Daoy (cell line): ENCODE measurements around the gene NTHL1. TPM values are rescaled to one million over a fixed set of nuclear protein-coding genes. Genes with fewer than 3 reads are reported as not detected.
"Not testable (repeated sequence)": the region's sequence is repeated elsewhere in the genome, so short reads cannot be mapped to it uniquely, and the experiment has no call there.

Source experiments
- DNase-seq: peaks from one replicate; pipeline ENCODE4 v3.0.0-alpha.2; 2015; ENCODE audit warnings: low read depth
- total RNA-seq: library from RNA; depleted of rRNA; stranded (reverse); fragments of >200 nt; shearing (Covaris generic); gene quantifications from 2 replicates; pipeline ENCODE4 v1.2.3, GENCODE V29; 2014

The NTHL1 gene
- total RNA-seq, 1 experiment from 2014 or later, result 29.3 TPM

DNA sequence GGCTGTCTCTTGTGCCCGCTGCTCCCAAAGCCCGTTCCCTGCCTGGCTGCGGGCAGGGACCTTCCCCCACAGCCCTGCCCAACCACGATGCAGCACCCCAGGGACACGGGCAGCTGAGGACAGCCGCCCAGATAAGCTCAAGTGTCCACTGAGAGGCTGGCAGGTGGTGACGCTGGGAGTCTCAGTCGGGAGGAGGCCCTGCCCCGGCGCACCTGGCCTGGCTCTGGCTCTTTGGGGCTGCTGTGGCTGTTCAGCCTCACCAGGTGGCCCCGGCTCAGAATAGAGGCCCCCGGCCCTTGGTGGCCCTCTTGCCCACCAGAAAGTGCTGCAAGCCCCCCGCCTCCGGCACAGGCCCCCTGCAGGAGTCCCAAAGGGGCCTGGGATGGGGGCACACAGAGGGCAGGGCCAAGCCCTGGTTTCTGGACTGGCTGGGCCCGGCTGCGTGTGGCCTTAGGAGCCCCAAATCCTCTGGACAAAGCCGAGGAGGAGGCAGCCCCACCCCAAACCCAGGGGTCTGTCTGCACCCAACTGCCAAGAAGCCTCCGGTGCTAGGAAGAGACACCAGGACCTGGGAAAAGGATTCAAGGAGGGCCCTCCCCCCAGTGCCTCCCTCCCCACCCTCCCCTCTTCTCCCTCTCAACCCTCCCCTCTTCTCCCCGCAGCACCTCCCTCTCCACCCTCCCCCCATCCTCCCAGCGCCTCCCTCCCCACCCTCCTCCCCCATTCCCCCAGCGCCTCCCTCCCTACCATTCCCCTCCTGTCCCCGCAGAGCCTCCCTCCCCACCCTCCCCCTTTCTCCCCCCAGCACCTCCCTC is 5.3 kb downstream of the NTHL1 start:
- no peak for DNase-seq

DNA sequence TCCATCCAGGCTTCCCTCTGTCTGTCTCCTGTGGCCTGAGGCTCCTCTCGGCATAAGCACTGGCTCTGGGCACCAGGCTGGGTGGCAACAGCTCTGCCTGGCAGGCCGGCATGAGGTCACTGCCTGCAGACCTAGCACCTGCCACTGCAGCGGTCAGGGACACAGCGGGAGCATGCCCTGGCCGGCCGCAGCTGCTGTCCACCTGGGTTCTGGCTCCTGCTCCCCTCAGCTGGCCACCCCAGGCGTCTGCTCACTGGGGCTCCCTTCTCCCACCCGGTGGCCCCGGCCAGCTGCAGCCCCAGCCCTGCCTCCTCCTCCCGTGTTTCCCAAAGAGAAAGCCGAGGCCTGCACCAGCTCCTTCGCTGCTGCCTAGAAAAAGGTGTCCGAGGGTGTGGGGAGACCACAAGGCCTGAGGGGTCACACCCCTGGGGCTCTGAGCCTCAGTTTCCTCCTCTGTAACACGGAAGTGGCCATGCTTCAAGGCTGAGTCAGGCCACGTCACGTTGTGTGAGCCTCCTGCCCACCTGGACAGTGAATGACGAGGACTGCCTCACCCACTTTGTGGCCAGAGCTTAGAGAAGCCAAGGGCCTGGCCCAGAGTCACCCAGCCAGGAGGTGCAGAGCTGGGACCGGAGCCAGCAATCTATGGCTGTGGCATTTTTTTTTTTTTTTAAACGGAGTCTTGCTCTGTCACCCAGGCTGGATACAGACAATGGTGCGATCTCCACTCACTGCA is 6.7 kb downstream of the NTHL1 start:
- DNase-seq, result peak; percentile 84

DNA sequence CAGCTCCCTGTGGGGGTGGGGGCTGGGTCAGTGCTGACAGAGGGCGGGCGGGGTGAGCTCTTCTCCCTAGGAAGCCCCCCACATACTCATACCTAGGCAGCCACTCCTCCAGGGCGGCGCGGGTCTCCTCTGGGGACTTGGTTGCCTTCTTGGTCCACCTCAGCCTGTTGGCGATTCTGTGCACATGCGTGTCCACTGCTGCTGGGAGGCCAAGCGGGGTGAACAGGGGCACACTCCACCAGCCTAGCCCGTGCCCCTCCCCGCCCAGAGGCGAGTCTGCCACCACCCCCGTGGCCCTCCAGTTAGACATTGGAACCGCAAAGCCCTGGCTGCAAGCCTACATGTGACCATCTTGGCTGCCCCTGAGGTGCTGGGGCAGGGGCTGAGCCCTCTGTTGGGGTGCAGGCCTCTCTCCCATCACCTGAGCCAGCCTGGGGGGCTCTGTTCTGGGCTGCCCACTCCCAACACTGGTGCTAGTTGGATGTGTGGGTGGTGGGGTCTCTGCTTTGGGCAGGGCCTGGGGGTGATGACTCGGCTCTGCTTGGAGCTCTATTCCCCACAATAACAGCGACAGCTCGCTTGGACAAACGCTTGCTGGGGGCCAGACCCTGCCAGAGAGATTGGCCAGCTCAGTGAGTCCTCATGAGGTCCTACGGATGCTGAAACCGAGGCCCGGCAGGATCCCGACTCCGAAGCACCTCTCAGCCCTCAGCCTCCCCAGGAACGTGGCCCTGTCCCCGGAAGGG is 7.4 kb downstream of the NTHL1 start:
- DNase-seq, result no peak

DNA sequence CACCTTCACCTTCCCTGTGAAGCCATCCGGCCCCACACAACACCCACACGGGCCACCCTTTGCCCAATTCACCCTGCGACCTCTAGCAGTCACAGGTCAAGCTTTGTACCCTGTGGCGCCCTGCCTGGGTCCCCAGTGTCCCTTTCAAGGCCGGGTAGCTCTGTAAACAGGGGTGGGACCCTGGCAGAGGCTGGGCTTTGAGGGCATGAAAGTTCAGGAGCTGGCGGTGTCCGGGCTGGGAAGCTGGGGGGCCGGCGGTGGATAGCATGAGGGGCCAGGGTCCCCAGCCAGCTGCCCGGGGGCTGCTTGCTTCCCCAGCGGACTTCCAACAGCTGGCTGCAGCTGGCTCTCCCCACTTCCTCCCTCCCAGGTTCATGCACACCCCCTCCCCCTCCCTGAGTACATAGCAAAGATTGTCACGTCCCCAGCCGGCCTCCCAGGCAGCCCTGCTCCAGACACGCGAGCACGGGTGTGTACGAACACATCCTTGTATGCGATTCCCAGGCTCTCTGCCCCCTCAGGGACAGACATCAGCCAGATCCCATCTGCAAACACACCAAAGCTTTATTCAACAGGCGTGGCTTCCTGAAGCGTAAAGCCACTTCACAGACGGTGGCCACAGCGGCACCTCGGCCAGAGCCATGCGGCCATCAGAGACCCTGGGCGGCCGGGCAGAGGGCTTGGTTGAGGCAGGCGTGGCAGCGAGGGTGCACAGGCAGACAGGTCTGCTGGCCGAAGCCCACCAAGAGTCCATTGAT is 8.2 kb downstream of the NTHL1 start:
- peak; percentile 70 for DNase-seq

DNA sequence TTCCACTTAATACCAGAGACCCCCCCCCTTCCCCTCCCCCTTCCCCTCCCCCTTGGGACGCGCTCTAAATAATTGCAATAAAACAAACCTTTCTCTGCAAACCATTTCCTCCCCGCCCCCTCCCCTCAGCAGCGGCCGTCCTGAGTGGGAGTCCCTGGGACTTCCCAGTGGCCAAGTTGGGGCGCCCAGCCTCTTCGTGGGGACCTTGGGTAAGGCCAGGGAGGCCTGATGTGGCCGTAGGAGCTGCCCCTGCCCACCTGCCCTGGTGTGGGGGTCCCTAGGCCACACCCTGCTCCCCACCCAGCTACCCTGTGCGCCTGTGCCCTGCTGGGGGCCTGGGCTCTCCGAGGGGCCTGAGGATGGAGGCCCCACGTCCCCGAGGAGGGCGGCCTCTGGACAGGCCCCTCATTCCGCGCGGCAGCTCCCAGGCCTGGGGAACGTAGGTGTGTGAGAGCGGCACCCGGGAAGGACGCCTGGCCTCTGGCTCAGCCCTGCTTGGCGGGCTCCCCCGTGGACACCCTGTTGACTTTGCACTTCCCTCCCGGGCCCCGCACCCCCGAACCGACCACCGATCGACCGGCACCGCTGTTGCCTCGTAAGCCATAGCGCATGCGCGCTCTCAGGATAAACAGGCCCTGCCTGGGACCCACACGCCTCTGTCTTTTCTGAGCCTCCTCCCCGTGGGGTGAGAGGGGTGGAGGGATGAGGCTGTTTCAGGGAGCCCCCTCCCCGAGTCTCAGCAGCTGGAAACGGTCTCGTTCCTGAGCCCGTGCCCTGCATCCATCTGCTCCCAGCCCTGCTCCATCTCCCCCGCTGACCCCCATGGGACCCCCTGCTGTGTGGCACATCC is 9.0 kb downstream of the NTHL1 start:
- DNase-seq, result no peak

DNA sequence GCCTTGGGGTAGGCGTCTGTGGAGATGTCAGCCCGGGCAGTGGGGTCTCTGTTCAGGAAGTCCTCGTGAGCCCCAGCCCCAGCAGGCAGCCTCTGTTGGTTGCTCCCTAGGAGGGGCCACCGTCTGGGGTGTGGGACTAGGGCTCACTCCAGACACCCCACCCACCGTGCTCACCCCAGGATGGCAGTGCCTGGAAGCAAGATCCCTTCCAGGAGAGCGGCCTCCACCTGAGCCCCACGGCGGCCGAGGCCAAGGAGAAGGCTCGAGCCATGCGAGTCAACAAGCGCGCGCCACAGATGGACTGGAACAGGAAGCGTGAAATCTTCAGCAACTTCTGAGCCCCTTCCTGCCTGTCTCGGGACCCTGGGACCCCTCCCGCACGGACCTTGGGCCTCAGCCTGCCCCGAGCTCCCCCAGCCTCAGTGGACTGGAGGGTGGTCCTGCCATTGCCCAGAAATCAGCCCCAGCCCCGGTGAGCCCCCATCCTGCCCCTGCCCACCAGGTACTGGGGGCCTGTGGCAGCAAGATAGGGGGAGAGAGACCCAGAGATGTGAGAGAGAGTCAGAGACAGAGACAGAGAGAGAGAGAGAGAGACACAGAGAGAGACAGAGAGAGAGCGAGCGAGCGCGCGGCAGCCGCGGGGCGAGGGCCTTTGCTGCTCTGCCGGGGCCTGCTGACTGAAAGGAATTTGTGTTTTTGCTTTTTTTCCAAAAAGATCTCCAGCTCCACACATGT is 9.8 kb downstream of the NTHL1 start:
- peak; percentile 2 for DNase-seq

DNA sequence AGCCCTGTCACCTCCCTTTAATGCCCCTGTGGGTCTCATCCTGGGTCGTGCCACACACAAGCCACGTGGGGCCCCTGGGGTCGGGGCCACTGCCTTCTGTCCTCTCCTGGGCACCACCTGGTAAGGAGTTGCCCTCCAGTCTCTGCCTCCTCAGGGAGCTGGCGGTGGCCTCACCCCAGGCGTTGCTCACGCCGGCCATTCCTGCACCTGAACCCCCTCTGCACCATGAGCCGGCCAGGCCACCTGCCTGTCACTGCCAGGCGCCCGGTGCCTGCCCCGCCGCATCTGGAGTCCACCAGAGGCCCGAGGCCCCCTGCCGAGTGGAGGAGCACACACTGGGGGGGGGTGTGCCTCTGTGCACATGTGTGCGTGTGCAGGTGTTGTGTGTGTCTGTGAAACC is 10.5 kb downstream of the NTHL1 start:
- DNase-seq, result peak; percentile 2

DNA sequence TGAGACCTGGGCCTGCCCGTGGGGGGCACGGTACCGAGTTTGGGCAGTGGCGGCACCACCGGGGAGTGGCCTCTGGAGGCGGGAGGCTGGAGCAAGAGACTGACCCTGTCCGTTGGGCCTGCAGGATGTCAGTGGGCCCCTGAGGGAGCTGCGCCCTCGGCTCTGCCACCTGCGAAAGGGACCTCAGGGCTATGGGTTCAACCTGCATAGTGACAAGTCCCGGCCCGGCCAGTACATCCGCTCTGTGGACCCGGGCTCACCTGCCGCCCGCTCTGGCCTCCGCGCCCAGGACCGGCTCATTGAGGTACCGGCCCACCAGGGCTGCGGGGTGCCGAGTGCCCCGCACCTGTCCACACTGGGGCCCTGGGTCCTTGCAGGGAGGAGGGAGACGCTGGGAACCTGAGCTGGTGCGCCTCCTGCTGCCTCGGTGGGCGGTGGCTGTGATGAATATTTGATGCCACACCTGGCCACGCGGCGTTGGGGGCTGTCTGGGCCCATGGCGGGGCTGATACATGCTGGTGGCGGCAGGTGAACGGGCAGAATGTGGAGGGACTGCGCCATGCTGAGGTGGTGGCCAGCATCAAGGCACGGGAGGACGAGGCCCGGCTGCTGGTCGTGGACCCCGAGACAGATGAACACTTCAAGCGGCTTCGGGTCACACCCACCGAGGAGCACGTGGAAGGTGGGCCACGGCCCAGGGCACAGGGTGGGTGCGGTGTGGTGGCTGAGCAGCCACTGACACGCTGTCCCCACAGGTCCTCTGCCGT is 11.3 kb downstream of the NTHL1 start:
- DNase-seq, result no peak

DNA sequence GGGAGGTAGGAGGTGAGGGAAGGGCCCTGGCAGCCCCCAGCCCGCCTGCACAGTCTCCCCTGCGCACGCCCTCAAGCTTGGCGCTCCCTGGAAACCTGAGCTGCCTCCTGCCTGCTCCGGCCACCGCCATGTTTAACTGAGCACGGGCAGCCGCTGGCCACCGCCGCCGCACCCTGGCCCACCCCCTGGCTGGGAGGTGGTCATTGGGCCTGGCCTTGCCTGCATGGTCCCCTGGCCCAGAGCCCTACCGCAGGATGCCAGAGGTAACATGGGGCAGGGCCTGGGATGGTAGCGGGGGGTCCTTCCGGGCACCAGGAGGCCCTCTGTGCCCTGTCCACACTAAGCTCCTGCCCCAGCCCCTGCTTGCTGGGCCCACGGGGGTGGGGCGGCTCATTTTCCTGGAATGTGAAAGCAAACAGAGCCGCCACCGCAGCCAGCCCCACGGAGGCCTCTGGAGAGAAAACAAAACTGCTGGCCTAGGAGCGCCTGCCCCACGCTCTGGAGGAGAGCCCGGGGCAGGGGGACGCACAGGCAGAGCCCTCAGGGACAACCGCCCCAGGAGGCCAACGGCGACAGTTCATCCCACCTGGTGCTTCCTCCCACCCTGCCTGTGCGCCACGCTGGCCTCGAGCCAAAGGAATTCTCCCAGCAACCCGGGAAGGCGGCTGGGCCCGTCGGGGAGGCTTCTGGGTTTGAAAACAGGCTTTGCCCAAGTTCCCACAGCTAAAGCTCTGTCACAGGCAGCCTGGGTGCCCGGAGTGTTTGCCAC is 12.0 kb downstream of the NTHL1 start:
- DNase-seq, result peak; percentile 88

DNA sequence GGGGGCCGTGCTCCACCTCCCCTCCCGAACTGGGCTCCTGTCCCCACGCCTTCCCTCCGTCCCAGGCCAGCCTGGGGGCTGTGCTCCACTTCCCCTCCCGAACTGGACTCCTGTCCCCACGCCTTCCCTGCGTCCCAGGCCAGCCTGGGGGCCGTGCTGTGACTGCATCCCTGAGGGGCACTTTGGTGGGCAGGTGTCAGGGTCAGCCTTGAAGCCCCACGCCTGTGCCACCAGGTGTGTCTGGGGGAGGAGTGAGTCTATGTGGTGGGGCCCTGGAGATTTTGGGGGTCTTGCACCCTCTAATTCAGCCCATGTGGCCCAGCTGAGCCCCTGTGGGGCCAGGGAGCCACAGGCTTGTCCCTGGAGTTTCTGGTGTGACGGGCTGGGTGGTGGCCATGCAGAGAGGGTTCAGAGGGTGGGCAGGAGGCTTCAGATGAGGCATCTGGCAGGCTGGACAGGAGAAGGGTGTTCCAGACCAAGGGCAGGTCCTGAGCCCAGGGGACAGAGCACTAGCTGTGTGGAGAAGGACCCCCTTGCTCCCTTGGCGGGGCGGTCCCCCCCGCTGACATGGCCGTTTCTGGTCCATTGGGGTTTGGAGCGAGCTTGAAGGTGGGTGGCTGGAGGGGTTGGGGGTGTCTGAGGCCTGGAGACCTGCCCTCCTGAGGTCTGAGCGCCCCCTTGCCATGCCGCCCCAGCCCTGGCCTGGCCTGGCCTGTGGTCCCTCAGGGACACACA is 12.8 kb downstream of the NTHL1 start:
- no peak for DNase-seq

DNA sequence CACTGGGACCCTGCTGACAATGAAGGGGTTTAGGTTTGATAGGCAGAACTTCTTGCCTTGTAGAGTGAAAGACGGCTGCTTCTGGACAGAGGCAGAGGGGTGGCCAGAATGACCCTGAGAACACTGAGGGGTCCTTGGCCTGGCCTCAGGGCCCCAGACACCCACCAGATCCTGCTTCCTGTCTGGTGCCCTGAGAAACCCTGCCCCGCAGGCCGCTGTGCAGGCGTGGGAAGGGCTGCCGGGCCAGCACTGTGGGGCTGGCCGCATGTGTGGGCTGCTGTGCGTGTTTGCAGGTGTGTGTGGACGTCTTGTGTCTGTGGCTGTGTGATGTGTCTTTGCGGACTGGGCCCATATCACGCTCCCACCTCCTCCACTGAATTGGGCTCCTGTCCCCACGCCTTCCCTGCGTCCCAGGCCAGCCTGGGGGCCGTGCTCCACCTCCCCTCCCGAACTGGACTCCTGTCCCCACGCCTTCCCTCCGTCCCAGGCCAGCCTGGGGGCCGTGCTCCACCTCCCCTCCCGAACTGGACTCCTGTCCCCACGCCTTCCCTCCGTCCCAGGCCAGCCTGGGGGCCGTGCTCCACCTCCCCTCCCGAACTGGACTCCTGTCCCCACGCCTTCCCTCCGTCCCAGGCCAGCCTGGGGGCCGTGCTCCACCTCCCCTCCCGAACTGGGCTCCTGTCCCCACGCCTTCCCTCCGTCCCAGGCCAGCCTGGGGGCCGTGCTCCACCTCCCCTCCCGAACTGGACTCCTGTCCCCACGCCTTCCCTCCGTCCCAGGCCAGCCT is 13.5 kb downstream of the NTHL1 start:
- not testable (repeated sequence) for DNase-seq

DNA sequence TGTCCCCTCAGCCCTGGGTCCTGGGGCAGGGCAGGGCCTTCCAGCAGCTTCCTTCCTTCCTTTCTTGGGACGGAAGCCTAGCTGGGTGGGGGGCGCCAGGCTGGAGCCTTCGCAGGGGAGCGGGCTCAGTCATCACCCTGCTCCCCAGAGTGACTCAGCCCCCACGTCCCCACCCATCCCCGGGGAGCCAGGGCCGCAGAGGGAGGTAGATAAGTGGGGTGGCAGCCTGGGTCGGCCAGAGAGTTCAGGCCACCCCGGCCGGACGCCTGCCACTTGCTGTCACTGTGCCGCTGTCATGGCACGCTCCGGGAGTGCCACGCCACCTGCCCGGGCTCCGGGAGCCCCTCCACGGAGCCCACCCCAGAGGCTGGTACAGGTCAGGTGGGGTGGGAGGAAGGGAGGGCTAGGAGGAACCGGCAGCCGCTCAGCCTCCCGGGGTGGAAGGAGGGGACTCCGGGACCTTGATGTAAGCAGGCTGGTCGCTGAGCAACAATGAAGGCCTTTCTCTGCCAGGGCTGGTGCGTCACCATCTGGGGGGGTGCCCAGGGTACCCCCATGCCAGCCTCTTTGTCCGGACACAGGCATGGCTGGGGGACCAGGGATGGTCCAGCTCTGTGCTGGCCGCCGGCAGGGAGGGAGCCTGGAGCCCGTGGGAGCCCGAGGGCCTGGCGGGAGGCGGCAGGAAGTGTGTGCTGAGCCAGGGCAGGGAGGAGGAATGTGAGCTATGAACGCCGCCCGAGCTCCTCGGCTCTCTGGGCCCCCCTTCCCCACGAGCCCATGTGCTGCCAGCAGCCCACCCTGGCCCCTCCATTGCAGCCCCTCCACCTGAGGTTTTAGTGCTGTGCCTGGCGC is 14.4 kb downstream of the NTHL1 start:
- peak; percentile 83 for DNase-seq

DNA sequence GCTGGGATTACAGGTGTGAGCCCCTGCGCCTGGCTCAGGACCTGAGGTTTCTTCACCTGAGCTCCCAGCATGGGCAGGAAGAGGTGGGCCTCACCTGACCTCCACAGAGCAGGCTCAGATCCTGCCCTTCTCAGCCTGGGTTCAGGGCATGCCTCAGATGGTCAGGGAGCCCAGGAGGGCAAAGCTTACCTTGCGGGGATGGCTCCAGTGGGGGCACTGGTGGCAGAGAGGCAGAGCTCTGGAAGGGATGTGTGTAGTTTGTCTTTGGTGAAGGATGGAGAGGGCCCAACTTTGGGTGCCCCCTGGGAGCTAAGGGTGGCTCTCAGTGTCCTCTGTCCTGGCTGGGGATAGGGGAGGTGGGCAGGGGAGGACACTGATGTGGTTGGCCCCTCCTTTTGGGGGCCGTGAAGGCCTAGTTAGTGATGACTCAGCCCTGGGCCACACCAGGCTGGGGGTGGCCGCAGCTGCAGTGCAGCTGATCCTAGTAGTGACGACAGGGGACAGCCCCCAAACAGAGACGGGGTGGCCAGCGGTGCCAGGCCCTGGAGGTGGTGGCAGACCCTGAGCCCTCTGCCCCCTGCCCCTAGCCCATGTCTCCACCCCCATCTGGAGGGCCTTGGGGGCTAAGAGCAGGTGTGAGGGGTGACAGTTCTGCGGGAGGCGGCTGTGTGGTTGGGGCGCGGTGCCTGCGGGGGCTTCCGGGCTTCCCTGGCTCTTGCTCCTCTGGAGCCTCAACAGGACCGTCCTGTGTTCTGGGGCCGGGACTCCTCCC is 15.2 kb downstream of the NTHL1 start:
- peak; percentile 65 for DNase-seq

DNA sequence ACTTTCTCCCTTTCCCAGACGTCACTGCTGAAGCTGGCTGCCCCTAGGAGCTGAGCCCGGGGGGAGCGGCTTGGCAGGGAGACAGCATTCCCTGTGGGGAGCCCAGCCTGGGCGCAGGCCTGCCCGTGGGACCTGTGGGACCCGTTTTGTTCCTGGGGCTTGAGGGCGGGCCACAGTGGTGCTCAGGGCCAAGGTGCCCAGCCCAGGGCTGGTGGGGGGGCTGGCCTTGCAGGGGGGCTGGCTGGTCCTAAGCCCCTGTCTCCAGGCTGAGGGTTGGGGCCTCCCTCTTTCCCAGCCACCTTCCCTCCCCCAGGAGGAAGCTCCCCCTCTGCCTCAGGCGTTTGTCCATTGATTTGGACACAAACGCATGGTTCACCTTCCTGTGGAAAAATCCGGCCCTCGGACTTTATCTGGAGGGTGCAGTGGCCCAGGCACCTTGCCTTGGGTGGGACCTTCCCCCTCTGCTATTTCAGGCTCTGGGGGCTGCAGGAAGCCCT is 16.5 kb downstream of the NTHL1 start:
- no peak for DNase-seq

DNA sequence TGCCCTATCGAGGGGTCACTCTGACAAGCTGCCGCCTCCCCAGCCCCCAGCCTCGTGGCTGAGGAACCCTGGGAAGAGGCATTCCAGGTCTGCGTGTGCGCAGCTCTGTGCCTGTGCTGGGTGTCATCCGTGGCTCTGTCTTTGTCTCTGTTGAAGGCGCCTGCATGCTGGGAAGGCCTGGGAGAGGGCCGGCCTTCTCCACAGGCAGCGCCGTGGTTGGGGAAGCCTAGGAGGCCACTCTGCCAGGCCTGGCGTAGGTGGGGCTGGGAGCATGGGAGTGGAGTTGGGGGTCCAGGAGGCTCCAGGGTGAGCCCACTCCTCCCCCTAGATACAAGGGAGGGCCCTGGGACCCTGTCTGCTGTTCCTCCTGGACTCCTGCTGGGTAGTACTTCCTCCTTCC is 17.6 kb downstream of the NTHL1 start:
- DNase-seq, result no peak
